G401.6 (cell line): ENCODE measurements around the gene APMAP.

Experiments used
- FAIRE-seq: peaks from 2 replicates; lab custom pipeline; 2012; peaks lifted over from hg19 to GRCh38; lab: Jason Lieb, UNC

Gene APMAP

DNA sequence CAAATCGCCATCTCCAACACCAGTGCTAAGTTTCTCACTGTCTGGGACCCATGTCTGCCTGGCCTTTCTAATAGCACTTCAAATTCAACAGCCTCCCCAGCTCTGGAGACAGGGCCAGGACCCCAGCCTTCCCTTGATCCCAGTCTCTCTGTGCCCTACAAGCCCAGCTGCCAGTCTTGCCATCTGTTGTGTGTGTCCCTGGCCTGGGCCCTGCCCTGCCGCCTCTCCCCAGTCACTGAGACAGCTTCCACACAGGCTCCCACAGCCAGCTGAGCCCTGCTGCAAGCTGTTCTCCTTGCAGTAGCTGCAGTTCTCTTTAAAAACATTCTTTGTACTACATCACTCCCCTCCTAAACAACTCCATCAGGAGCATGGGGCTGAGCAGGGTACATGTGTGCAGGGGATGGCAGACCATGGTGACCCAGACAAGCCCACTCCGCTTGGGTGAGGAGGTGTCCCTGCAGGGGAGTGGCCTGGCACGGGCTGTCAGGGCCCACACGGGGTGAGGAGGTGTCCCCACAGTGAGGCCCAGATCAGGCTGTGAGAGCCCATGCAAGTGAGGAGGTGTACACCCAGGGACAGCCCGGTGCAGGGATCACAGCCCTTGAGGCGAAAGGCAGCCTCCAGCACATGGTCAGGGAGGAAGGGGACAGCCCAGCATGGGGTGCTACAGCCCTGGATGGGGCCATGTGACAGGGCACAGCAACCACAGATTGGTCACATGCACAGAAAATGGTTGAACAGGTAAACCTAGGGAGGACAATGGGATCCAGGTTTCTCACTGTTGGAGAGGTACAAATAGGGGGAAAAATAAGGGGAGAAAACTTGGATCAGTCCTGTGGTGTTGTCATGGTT lies 27.3 kb downstream of the APMAP start:
- FAIRE-seq, result no peak

DNA sequence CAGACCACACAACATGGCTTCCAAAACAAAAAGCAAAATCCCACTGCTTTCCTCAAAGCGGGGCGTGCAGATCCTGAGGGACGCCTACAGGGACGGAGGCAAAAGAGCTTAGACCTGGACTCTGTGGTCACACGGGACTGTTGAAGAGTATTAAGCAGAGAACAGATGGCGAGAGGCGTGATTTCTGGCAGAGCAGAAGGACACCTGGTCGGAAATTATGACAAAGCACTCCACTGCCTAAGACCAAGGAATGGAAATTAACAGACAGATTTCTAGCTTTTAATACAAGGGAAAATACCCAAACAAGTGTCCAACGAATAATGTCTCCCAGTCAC lies 28.1 kb downstream of the APMAP start:
- FAIRE-seq, result no peak

DNA sequence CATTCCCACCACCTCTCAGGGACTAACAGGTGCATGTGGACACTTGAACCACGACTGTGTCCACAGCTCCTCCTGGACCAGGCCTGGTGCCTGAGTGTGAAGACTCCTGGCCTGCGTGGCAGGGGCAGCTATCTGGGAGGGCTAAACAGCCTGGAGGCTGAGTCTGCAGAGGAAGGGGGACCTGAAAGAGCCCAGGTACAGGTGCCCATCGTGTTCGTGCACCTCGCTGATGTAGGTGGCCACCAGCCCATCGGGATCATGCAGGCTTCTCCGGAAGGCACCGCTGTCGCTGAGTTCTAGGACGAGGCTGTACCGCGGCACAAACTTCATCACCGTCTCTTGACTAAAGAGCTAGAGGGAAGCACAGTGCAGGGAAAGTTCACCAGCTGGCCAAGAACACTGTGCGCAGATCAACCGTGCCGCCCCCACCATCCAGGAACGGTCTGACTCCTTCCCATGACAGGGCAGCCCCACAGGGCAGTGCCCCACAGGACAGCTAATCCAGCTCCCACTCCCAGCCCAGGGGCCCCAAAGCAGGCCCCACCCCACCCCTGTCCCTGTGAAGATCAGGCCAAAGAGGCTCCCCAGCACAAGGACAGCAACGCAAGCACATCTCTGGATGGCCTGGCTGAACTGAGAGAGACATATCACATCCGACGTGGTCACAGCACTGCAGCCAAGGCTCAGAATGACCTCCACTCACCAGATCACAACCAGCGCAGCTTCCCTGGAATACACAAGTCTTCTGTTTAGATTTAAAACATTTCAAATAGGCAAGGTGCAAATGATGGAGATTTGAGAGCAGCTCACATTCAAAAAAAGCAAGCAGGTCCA lies 28.7 kb downstream of the APMAP start:
- no peak for FAIRE-seq

DNA sequence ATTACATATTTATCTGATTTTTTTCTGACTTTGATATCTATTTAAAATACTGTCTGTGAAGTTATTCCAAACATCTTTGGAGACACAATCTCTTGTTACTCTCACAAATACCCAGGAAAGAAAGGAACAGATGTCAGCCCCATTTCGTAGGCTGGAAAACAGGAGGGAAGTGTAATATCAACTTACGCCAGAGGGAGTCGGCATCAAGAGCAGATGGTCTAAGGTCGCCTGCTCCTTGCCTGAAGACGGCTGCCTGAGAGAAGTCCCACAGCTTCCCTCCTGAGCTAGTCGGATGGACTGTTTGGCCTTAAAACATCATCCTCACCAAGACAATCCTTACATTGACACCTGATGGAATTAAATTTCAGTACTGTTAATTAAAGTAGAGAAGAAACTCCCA lies 30.0 kb downstream of the APMAP start:
- FAIRE-seq, result no peak

DNA sequence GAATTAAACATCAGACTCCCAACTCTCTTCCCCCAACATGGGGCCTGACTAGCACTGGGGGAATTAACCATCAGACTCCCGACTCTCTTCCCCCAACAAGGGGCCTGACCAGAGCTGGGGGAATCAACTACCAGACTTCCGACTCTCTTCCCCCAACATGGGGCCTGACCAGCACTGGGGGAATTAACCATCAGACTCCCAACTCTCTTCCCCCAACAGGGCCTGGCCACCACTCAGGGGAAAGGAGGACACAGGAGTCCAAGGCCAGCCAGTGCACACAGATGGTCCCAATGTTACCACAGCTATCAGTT lies 30.4 kb downstream of the APMAP start:
- no peak for FAIRE-seq

DNA sequence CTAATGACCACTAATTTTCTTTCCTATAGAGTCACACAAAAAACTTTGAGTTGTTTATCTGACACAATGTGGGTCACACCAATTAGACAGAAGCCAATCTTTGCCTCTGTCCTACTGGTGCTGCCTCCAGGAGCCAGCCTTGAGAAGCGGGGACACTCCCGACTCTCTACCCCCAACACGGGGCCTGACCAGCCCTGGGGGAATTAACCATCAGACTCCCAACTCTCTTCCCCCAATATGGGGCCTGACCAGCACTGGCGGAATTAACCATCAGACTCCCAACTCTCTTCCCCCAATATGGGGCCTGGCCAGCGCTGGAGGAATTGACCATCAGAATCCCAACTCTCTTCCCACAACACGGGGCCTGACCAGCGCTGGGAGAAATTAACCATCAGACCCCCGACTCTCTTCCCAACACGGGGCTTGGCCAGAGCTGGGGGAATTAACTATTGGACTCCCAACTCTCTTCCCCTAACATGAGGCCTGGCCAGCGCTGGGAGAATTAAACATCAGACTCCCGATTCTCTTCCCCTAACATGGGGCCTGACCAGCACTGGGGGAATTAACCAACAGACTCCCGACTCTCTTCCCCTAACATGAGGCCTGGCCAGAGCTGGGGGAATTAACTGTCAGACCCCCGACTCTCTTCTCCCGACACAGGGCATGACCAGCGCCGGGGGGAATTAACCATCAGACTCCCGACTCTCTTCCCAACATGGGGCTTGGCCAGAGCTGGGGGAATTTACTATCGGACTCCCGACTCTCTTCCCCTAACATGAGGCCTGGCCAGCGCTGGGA lies 31.0 kb downstream of the APMAP start:
- FAIRE-seq, result no peak

DNA sequence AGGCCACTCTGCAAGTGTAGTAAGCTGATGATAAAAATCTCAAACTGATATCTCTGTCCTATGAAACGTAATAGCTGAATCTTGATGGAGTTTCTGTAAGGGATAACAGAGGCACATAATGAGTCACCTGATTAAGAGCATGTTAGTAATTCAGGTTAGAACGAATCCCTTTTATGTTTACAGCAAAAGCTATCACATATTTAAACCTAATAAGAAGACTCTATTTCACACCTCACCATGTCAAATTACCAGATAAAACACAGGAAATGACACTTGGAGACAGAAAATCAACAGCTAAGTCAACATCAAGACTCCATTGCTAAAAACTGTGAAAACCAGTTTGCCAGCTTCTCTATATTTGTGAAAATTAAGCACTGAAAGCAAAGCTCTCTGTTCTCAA lies 31.7 kb downstream of the APMAP start:
- no peak for FAIRE-seq

DNA sequence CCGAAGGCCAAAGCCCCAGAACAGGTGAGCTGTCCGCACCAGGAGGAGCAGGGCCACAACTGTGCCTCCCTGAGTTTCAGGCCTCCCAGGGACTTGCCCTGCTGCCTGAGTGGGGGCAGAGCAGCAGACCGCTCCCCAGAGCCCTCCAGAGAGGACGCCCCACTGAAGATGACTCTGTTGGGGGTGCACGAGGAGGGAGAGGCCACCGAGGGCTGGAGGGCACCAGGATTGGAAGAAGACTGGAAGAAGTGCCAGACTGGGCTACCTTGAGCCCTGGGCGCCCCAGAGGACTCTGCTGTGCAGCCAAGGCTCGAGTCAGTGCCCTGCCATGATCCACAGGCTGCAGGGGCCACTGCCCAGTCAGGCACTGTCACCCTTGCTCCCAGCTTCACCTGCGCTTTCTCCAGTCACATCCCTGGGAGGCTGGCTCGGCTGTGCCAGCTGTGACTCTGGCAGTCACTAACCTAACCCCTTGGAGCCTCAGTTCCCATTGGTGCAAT lies 32.2 kb downstream of the APMAP start:
- no peak for FAIRE-seq

DNA sequence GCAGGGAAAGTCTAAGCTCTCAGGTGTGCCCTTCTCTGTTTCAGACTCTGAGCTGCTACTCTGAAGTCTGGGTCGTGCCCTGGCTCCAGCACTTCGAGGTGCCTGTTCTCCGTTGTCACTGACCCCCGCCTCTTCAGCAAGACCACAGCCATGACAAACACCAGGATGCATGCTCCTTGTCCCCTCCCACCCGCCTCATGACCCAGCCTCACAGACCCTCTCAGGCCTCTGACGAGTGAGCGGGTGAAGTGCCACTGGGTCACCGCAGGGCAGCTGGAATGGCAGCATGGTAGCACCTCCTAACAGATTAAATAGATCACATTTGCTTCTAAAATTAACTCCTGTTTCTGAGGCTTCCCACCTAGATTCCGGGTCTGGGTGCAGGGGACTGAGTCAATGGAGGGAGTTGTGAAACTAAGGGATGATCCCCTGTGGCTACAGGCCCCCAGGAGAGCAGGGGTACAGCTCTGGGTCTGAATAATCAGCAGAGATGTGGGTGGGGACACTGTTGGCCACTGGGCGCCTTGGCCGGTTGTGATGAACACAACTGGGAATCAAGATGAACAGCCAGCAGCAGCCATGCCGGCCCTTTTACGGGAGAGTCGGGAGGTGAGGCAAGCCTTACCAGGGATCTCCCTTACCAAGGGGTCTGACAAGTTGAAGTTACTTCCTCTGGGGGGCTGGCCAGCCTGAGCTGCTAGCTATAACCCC lies 32.8 kb downstream of the APMAP start:
- FAIRE-seq, result no peak

DNA sequence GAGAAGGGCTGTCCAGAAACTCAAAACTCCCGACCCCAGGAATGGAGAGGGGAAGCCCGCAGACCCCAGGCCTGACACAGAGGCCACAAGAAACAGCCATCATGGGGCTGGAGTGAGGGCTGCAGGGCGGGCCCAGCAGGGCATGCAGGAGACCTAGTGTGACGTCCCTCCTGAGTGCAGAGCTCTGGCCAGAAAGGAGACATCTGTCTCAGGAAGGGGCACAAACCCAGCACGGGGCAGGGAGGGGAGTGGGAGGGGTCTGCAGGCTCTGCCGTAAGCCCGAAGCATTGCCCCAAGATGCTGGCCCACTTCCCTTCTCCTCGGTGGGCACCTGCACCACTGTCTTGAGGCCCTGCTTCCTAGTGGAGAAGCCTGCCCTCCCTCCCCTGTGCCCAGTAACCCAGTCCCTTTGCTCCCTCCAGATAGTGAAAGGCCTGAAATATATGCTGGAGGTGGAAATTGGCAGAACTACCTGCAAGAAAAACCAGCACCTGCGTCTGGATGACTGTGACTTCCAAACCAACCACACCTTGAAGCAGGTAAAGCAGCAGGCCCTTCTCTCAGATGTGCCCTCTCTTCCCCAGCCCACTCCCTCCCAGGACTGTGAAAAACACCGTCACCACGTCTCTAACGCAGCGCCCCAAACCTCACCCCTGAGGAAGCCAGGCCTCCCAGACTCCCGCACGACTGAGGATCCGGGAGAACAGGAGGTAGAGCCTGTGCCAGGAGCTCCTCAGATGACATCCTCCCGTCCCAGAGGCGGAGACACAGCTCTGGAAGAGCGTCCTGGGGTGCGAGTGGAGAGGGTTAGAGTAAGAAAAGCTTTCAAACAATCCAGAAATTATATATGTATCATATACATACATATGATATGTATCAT lies 33.8 kb downstream of the APMAP start:
- no peak for FAIRE-seq

DNA sequence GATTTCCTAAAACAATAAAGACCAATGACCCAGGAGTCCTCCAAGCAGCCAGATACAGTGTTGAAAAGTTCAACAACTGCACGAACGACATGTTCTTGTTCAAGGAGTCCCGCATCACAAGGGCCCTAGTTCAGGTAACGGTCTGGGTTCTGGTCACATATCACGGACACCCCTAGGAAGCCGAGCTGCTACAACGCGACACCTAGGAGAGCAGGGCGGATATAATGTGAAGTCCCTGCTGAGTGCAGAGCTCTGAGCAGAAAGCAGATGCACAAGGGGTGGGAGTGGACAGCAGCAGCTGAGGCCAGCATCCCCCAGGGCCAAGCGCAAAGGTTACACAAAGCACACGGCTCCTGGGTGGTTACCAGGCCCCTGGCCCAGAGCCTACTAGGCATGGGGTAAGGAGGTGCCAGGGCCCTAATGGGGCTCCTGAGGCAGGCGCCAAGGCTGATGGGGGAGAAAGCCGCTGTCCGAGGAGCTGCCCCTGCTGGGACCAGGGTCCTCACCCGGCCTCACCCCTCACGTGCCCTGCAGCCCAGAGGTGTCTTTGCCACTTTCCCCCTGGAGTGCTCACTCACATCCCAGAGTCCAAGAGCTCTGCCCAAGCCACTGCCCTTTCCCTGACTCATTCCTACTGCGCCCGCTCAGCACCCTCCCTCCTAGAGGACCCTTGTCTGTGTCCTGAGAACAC lies 35.1 kb downstream of the APMAP start:
- no peak for FAIRE-seq

DNA sequence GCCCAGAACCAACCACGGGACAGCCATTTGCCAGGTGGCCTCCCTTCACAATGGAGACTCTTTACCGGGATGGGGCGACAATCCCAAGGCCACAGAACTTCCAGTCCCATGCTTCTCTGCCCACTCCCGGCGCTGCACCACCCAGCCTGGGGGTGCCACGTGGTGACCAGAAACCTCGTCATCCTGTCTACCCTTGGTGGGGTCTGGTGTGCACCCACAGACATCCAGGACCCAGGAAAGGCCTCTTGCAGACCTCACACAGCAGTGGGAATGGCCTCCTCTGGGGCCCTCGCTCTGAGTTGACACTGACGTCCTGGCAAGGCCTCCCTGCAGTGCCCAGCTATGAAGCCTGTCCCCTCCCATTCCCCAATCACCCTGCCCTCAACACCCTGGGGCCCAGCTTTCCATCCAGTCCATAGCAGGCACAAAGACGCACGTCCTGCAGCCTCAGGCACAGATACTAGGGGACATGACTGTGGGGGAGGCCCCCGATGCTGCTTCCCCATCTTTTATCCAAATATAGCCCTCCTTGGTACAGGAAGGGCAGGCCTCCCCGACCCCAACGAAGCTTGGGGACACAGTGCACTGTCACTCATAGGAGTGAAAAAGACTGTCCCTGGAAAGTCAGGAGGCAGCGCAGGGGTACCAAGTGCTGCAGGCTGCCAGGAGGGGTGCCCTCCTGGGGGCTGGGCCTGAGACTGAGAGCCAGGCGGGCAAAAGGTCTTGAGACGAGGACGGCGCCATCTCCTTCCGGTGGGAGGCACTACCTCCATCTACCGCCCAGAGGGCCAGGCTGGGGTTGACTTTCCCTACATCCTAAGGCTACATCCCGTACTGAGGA lies 36.3 kb downstream of the APMAP start:
- no peak for FAIRE-seq

DNA sequence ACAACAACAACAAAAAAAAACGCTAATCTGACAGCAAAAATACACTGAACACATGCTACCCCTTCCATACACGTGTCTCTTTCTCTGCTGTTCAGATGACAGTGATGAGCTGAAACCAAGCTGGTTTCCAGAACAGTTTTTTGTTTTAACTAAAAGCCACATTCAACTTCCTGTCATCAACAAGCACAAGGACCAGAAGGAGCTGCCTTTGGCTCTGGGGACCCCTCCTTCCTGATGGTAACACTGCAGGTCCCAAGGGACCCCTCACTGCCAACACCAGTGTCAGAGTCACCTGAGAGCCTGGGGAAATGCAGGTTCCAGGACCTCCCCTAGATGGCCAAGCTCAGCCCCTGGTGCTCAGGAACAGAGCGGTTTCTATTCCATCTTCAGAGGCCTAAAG lies 37.5 kb downstream of the APMAP start:
- no peak for FAIRE-seq

DNA sequence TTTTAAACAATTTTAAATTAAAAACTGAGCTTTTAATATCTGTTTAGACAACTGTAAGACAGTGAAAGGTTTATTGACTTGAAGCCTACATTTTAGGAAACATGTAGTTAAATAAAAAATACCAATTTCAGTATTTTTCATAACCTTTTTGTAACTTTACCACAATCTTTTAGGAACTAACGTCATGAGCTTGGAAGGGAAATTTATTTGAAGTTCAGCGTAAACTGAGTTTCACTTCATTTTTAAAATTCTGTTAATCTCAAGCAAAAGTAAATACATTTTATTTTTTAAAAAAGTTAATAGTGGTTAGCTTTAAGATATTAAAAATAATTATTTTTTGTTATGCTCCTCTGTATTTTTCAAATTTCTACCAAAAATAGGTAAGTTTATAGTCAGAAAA lies 38.0 kb downstream of the APMAP start:
- peak; percentile 65 for FAIRE-seq

DNA sequence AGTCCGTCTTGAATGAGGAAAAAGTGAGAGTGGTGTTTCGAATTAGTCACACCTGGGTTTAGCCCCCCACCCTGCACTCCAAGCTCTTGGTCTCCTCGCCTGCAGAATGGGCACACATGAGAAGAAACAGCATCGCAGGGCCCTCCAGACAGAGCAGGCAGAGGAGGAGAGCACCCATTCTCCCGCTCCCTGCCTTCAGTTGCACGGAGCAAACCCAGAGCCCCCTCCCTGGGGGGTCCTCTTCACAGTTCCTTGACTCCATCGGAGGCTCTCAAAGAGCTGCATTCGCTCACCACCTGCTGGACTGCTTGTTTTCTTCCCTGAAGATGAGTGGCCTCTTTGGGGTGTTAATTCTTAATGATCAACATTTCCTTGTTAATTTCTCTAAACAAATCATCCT lies 38.4 kb downstream of the APMAP start:
- FAIRE-seq, result no peak

DNA sequence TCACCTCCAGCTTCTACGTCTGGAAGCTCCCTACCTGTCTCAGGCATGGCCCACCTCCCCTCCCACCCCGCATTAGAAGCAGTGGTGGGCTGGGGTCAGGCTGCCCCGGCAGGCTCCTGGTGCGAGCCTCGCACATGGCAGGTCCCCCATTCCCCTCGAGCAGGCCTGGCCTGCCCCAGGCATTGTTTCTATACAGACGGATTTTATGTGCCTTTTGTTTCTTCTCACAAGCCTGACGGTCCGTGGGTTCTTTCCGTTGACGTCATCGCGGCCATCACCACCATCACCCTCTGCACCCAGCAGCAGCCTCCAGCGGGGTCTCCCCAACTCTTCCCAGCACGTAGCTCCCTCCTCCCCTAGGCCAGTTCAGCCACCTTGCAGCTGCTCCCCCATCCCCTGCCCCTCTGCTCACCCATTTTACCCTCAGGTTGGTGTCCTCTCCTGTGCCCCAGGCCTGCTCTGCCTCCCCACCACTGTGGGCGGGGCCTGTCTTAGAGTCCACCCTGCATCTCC lies 38.9 kb downstream of the APMAP start:
- no peak for FAIRE-seq

DNA sequence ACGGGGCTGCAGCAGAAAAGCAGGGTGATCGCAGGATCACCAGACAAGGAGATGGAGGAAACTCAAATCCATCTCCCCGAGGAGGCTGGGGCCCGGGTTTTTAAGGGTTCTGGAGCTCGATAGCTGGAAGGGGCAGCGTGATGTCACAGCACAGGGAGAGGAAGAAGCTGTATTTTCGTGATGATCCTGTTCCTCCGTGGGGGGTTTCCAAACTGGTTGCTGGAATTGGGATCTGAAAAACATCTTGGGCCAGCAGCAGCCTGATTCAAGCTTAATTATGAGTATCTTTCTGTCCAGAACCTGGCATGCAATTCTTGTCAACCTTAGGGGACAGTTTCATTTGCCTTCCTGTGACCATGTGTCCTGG lies 39.4 kb downstream of the APMAP start:
- FAIRE-seq, result no peak

DNA sequence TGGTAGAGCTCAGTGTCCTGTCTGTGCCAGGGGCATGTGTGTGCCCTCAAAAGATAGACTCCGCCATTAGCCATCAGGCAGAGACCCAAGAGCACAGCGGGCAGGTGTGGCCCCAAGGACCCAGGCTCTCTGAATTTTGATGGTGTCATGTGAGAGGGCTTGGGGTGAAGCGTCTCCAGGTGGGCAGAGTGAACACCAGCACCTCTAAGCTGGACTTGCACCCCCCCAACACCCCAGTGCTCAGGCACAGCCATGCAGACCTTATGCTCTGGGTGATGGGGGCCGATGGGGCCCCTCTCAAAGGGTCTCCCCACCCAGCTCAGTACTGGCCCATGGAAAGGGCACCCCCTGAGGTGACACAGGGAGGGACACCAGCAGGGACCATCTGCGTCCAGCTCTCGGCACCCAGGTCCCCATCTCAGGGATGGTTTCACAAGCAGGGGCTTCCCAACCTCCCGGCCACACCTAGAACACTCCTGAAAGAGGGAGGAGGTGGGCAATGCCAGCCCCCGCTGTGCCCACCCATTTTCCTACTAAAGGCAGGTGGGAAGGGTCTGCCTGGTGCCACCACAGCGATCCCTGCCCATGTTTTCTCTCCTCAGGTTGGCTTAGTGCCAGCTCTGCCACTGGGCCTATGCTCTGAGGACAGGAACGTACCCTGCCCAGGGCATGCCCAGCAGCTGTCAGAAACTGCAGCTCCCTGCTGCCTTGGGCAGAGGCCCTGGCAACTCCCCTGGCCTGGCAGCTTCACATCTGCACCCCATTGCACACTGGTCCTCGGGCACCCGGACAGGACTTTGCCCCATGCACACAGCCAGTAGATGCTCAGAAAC lies 40.0 kb downstream of the APMAP start:
- FAIRE-seq, result no peak
